H1 (cell line): ENCODE data around the gene PTPRE. TPM values are rescaled to one million over a fixed set of nuclear protein-coding genes. Genes with fewer than 3 reads are reported as not detected.

Experiments
- CTCF ChIA-PET: fragments of 300-600 bp; sonication (Branson Sonifier 250); formaldehyde crosslinking; loops from one replicate; lab custom pipeline; 2021; ENCODE audit not compliant: partially characterized antibody; lab: Charles Lee
- POLR2A ChIA-PET: fragments of 300-600 bp; sonication (Branson Sonifier 250); formaldehyde crosslinking; loops from one replicate; lab custom pipeline; 2021; ENCODE audit warnings: inconsistent platforms; ENCODE audit not compliant: partially characterized antibody; lab: Charles Lee
- DNase-seq, 2 experiments: peaks; one replicate each; pipeline versions ENCODE4 v3.0.0 to v3.0.0-alpha.2; 2010 to 2022; ENCODE audit warnings: low spot score in 2 of 2, low read depth in 1 of 2, mixed read lengths in 1 of 2
- FAIRE-seq: peaks from 2 replicates; lab custom pipeline; 2011; peaks lifted over from hg19 to GRCh38; lab: Jason Lieb, UNC
- H2AFZ ChIP-seq: 2 replicates; pipeline ENCODE4 v1.8.1; 2012; ENCODE audit warnings: low read length, inconsistent platforms
- H2AK5ac ChIP-seq: 2 replicates; pipeline ENCODE4 v1.6.1; 2013; ENCODE audit warnings: low read depth, low read length
- H2BK120ac ChIP-seq: replicated peaks from 2 replicates; pipeline ENCODE3; 2013; ENCODE audit warnings: low read depth, low read length, inconsistent platforms
- H2BK12ac ChIP-seq: 2 replicates; pipeline ENCODE4 v1.6.1; 2013; ENCODE audit warnings: low read depth, low read length
- H2BK15ac ChIP-seq: 2 replicates; pipeline ENCODE4 v1.6.1; 2013; ENCODE audit warnings: low read length
- H2BK20ac ChIP-seq: 2 replicates; pipeline ENCODE4 v1.6.1; 2013; ENCODE audit warnings: low read length
- H2BK5ac ChIP-seq: 2 replicates; pipeline ENCODE4 v1.6.1; 2013; ENCODE audit warnings: low read depth, low read length
- H3K14ac ChIP-seq: 2 replicates; pipeline ENCODE4 v1.6.1; 2013; ENCODE audit warnings: inconsistent platforms; ENCODE audit not compliant: insufficient read length
- H3K18ac ChIP-seq: 2 replicates; pipeline ENCODE4 v1.6.1; 2013; ENCODE audit warnings: low read length; ENCODE audit errors: extremely low read depth
- H3K23ac ChIP-seq: 2 replicates; pipeline ENCODE4 v1.6.1; 2013; ENCODE audit warnings: inconsistent platforms; ENCODE audit not compliant: insufficient read length
- H3K23me2 ChIP-seq: 2 replicates; pipeline ENCODE4 v1.6.1; 2013; ENCODE audit warnings: low read depth, low read length
- H3K27ac ChIP-seq: 2 replicates; pipeline ENCODE4 v1.6.1; 2011; ENCODE audit warnings: low read depth, low read length, inconsistent platforms
- H3K27me3 ChIP-seq, 4 experiments: replicated peaks in 1 of 4; 1 replicate in 1 of 4; 2 replicates in 3 of 4; pipeline versions ENCODE4 v1.6.1 to v1.8.1; 2011 to 2013; ENCODE audit warnings: low read length in 3 of 4, mild to moderate bottlenecking in 3 of 4, inconsistent platforms in 2 of 4, mixed read lengths in 2 of 4, moderate library complexity in 1 of 4; ENCODE audit not compliant: control insufficient read depth in 3 of 4, insufficient read depth in 3 of 4; ENCODE audit errors: extremely low read depth in 1 of 4
- H3K36me3 ChIP-seq, 4 experiments: 2 replicates each; pipeline versions ENCODE4 v1.6.1 to v1.8.1; 2011 to 2013; ENCODE audit warnings: mild to moderate bottlenecking in 4 of 4, low read length in 3 of 4, moderate library complexity in 2 of 4, control low read depth in 1 of 4, inconsistent platforms in 1 of 4; ENCODE audit not compliant: insufficient read depth in 4 of 4, control insufficient read depth in 2 of 4
- H3K4ac ChIP-seq: replicated peaks from 2 replicates; pipeline ENCODE3; 2013; ENCODE audit warnings: low read length, low read depth, mixed read lengths, inconsistent platforms; ENCODE audit not compliant: insufficient read length
- H3K4me1 ChIP-seq, 4 experiments: replicated peaks in 1 of 4; 1 replicate in 1 of 4; 2 replicates in 3 of 4; pipeline versions ENCODE4 v1.6.1 to v1.8.1; 2011 to 2013; ENCODE audit warnings: low read length in 3 of 4, inconsistent platforms in 2 of 4, mixed read lengths in 1 of 4; ENCODE audit not compliant: insufficient read depth in 4 of 4, control insufficient read depth in 3 of 4
- H3K4me2 ChIP-seq, 2 experiments: 2 replicates each; pipeline versions ENCODE4 v1.6.1 to v1.8.1; 2011 to 2013; ENCODE audit warnings: low read depth in 2 of 2, low read length in 2 of 2, control low read depth in 1 of 2, inconsistent platforms in 1 of 2, mild to moderate bottlenecking in 1 of 2; ENCODE audit not compliant: insufficient read depth in 1 of 2
- H3K4me3 ChIP-seq, 4 experiments: fragments of 200-600, 300-600 bp in 1 of 4; sonication (generic), shearing (Covaris generic), sonication (Bioruptor Twin) in 1 of 4; 2 replicates each; pipeline versions ENCODE4 v1.5.1 to v1.8.1; 2011 to 2016; ENCODE audit warnings: low read length in 4 of 4, low read depth in 3 of 4, control low read depth in 2 of 4, inconsistent platforms in 2 of 4, mild to moderate bottlenecking in 2 of 4, mixed read lengths in 1 of 4, moderate library complexity in 1 of 4; ENCODE audit not compliant: insufficient read depth in 2 of 4; ENCODE audit errors: extremely low read depth in 1 of 4
- H3K56ac ChIP-seq: replicated peaks from 2 replicates; pipeline ENCODE3; 2013; ENCODE audit warnings: low read depth, mild to moderate bottlenecking, mixed read lengths, low read length, inconsistent platforms; ENCODE audit not compliant: insufficient read length
- H3K79me1 ChIP-seq: 2 replicates; pipeline ENCODE4 v1.6.1; 2013; ENCODE audit warnings: low read depth, low read length, control low read depth
- H3K79me2 ChIP-seq, 2 experiments: 2 replicates each; pipeline versions ENCODE4 v1.6.1 to v1.8.1; 2012 to 2013; ENCODE audit warnings: low read length in 2 of 2, mild to moderate bottlenecking in 2 of 2, inconsistent platforms in 1 of 2; ENCODE audit not compliant: insufficient read depth in 2 of 2, control insufficient read depth in 1 of 2
- H3K9ac ChIP-seq, 4 experiments: replicated peaks in 1 of 4; 1 replicate in 1 of 4; 2 replicates in 3 of 4; pipeline versions ENCODE4 v1.6.1 to v1.8.1; 2011 to 2013; ENCODE audit warnings: low read depth in 3 of 4, low read length in 3 of 4, control low read depth in 2 of 4, mild to moderate bottlenecking in 2 of 4, moderate library complexity in 2 of 4, inconsistent platforms in 1 of 4; ENCODE audit errors: extremely low read depth in 1 of 4
- H3K9me3 ChIP-seq, 2 experiments: 2 replicates each; pipeline versions ENCODE4 v1.6.1 to v1.8.1; 2012 to 2013; ENCODE audit warnings: mild to moderate bottlenecking in 2 of 2, moderate library complexity in 2 of 2, control low read depth in 1 of 2, inconsistent platforms in 1 of 2, low read depth in 1 of 2, low read length in 1 of 2, mixed read lengths in 1 of 2; ENCODE audit not compliant: insufficient read depth in 2 of 2
- H4K20me1 ChIP-seq, 2 experiments: replicated peaks in 1 of 2; 2 replicates each; pipeline versions ENCODE3 to v1.8.1; 2011 to 2013; ENCODE audit warnings: inconsistent platforms in 2 of 2, low read length in 2 of 2, mild to moderate bottlenecking in 1 of 2; ENCODE audit not compliant: insufficient read depth in 2 of 2, control insufficient read depth in 1 of 2
- H4K5ac ChIP-seq: 2 replicates; pipeline ENCODE4 v1.6.1; 2013; ENCODE audit warnings: low read length, low read depth, mixed read lengths, inconsistent platforms; ENCODE audit not compliant: insufficient read length
- H4K8ac ChIP-seq: 2 replicates; pipeline ENCODE4 v1.8.0; 2013; ENCODE audit warnings: mild to moderate bottlenecking, moderate library complexity, low read length, inconsistent platforms; ENCODE audit not compliant: insufficient read depth; ENCODE audit errors: extremely low read depth
- H4K91ac ChIP-seq: replicated peaks from 2 replicates; pipeline ENCODE3; 2013; ENCODE audit warnings: low read length, mixed read lengths, inconsistent platforms; ENCODE audit not compliant: insufficient read length
- CTBP2 ChIP-seq: IDR thresholded peaks from 2 replicates; pipeline ENCODE4 v1.7.0; 2011; ENCODE audit warnings: borderline replicate concordance, mild to moderate bottlenecking, moderate library complexity, mixed read lengths, low read length; ENCODE audit not compliant: insufficient read depth, insufficient read length
- GTF2F1 ChIP-seq: IDR thresholded peaks from 2 replicates; pipeline ENCODE4 v1.6.1; 2012; ENCODE audit warnings: low read depth, low read length, improper control_type of control experiment, borderline replicate concordance
- KDM4A ChIP-seq: IDR thresholded peaks from one replicate; pipeline ENCODE4 v1.7.1; 2012; ENCODE audit warnings: low read depth, mild to moderate bottlenecking, moderate library complexity, low read length, inconsistent platforms; ENCODE audit not compliant: severe bottlenecking
- KDM5A ChIP-seq: fragments of 200-600 bp; IDR thresholded peaks from 2 replicates; pipeline ENCODE4 v1.7.1; 2012; ENCODE audit warnings: mild to moderate bottlenecking, low read length, inconsistent platforms, mixed read lengths
- RXRA ChIP-seq: IDR thresholded peaks from 2 replicates; pipeline ENCODE4 v1.6.1; 2011; ENCODE audit warnings: low read depth, mild to moderate bottlenecking, low read length, moderate library complexity; ENCODE audit not compliant: insufficient read depth
- SAP30 ChIP-seq: fragments of 300-600 bp; sonication (generic); IDR thresholded peaks from 2 replicates; pipeline ENCODE4 v1.7.1; 2012; ENCODE audit warnings: low read length, moderate library complexity, mild to moderate bottlenecking, inconsistent platforms; ENCODE audit not compliant: insufficient read depth, insufficient replicate concordance
- TAF1 ChIP-seq: IDR thresholded peaks from 2 replicates; pipeline ENCODE4 v1.6.1; 2011; ENCODE audit warnings: mild to moderate bottlenecking, low read depth, low read length
- ZNF274 ChIP-seq: IDR thresholded peaks from 2 replicates; pipeline ENCODE4 v1.7.0; 2012; ENCODE audit warnings: low read length, borderline replicate concordance; ENCODE audit errors: extremely low read depth
- WGBS, 2 experiments: shearing (Covaris generic) in 1 of 2; methylation state at CpG; one replicate each; pipeline versions ENCODE4 v1.1.6 to v1.1.7; 2013 to 2015; ENCODE audit warnings: low lambda C conversion rate in 2 of 2, mixed read lengths in 2 of 2, inconsistent platforms in 1 of 2, low coverage in 1 of 2, missing lambda C conversion rate in 1 of 2; ENCODE audit not compliant: insufficient replicate concordance in 2 of 2, insufficient coverage in 1 of 2, insufficient read length in 1 of 2; ENCODE audit errors: extremely low coverage in 1 of 2, missing lambda C conversion rate in 1 of 2; 5-methylcytosine and 5-hydroxymethylcytosine counted together
- polyA plus RNA-seq, 7 experiments: library from polyadenylated mRNA; depleted of rRNA in 3 of 7; stranded (reverse) in 5 of 7; unstranded in 2 of 7; fragments of >200 nt in 5 of 7; fragments of 200-250 nt in 2 of 7; gene quantifications; 1 replicate in 5 of 7; 2 replicates in 1 of 7; 4 replicates in 1 of 7; pipeline versions ENCODE4 v1.2.1 to v1.2.3, GENCODE V29; 2011 to 2013; ENCODE audit warnings: missing spikeins in 2 of 7, mixed read lengths in 2 of 7
- total RNA-seq: library from RNA; stranded (reverse); fragmentation: NEBNext Ultra II Directional; extraction: Animal tissue kit (Norgen Biotek cat#: 25700); gene quantifications from 2 replicates; pipeline ENCODE4 v1.2.1, GENCODE V29; 2021

The PTPRE gene
- total and polyA plus RNA-seq, 2 of the 8 experiments (the other 6 are each of a cell fraction or from before 2014, with no cell fraction given): 0.33 to 0.54 TPM

- H3K36me3 ChIP-seq: no peaks in the 10 kb centered on the region
- peaks cover 3 to 23% (median 15%) of the 10 kb centered on the region in 4 experiments for H3K27me3 ChIP-seq
- ChIA-PET POLR2A (no interaction called here), CTCF (interaction anchor here (0.8 to 5.3 kb wide), 39 partner anchors 8 to 212 kb away, joined by 3 to 83 read pairs (median 5); partner anchors contain the start of gene CLRN3)
- H2BK20ac ChIP-seq: no peak overlapping the region
- no peak overlapping the region for H2AK5ac ChIP-seq
- no peak overlapping the region for H3K18ac ChIP-seq
- H3K4me3 ChIP-seq: no peak overlapping the region
- peaks cover 3% of the 10 kb centered on the region; the same call in 1 of the 2 replicates for H3K23me2 ChIP-seq
- H2BK120ac ChIP-seq: no peak overlapping the region
- H2AFZ ChIP-seq: no peak overlapping the region
- no peaks in the 10 kb centered on the region for H3K79me2 ChIP-seq
- DNase-seq (peak in 1 of 2 experiments; percentile 20), FAIRE-seq (no peak)
- no peak overlapping the region for H4K91ac ChIP-seq
- no peaks in the 10 kb centered on the region for H3K79me1 ChIP-seq
- TF ChIP-seq RXRA (no peak), SAP30 (no peak), TAF1 (no peak), CTBP2 (no peak), KDM5A (no peak), KDM4A (no peak), GTF2F1 (no peak), ZNF274 (no peak)
- no peaks in the 10 kb centered on the region for H3K9me3 ChIP-seq
- no peak overlapping the region for H3K14ac ChIP-seq
- H2BK5ac ChIP-seq: no peak overlapping the region
- H3K4me1 ChIP-seq: peaks cover 0 to 3% (median 1%) of the 10 kb centered on the region in 4 experiments; a peak in 5 of 7 replicates
- no peaks in the 10 kb centered on the region for H4K20me1 ChIP-seq
- WGBS, 2 experiments: 84% methylated on average over 14 of the region's 14 CpGs; no CpG with 5 or more reads in 1 of the 2 experiments
- H3K27ac ChIP-seq: no peak overlapping the region
- no peak overlapping the region for H3K4ac ChIP-seq
- H3K56ac ChIP-seq: no peak overlapping the region
- no peak overlapping the region; the same call in 1 of the 2 replicates for H4K8ac ChIP-seq
- H4K5ac ChIP-seq: no peak overlapping the region
- H3K4me2 ChIP-seq: no peak overlapping the region
- no peak overlapping the region for H3K9ac ChIP-seq
- no peak overlapping the region for H3K23ac ChIP-seq
- H2BK15ac ChIP-seq: no peak overlapping the region
- no peak overlapping the region for H2BK12ac ChIP-seq
Measured at GRCh38 chr10:127905001-127905847, 1.7 kb upstream of the PTPRE start.
